Measurements from ENCODE around the gene ANKRD27. TPM values are rescaled to one million over a fixed set of nuclear protein-coding genes. Genes with fewer than 3 reads are reported as not detected.
"Not testable (repeated sequence)": the region's sequence is repeated elsewhere in the genome, so short reads cannot be mapped to it uniquely, and the experiment has no call there.

The ANKRD27 gene
- total RNA-seq (25.8 TPM), polyA plus RNA-seq (19.1 TPM)
- long read RNA-seq, donor 1, result 0 reads
- long read RNA-seq, donor 2, full-length matches to known transcripts, result 4 of 4 reads
- long read RNA-seq, donor 2, partial matches to known transcripts, result 0 of 4 reads
- long read RNA-seq, donor 2, other reads (novel, unspliced or antisense), result 0 of 4 reads
- long read RNA-seq, donor 3, full-length matches to known transcripts, result 2 of 2 reads
- long read RNA-seq, donor 3, partial matches to known transcripts, result 0 of 2 reads
- long read RNA-seq, donor 3, other reads (novel, unspliced or antisense), result 0 of 2 reads
- long read RNA-seq, donor 4, result 0 reads
- long read RNA-seq, donor 5, full-length matches to known transcripts, result 7 of 7 reads
- long read RNA-seq, donor 5, partial matches to known transcripts, result 0 of 7 reads
- long read RNA-seq, donor 5, other reads (novel, unspliced or antisense), result 0 of 7 reads
- long read RNA-seq, donor 6, full-length matches to known transcripts, result 3 of 3 reads
- long read RNA-seq, donor 6, partial matches to known transcripts, result 0 of 3 reads
- long read RNA-seq, donor 6, other reads (novel, unspliced or antisense), result 0 of 3 reads
- long read RNA-seq, donor 7, full-length matches to known transcripts, result 2 of 2 reads
- long read RNA-seq, donor 7, partial matches to known transcripts, result 0 of 2 reads
- long read RNA-seq, donor 7, other reads (novel, unspliced or antisense), result 0 of 2 reads
- long read RNA-seq, donor 8, partial matches to known transcripts, result 0 of 1 reads
- long read RNA-seq, donor 8, other reads (novel, unspliced or antisense), result 0 of 1 reads
- long read RNA-seq, donor 9, full-length matches to known transcripts, result 2 of 2 reads
- long read RNA-seq, donor 9, partial matches to known transcripts, result 0 of 2 reads
- long read RNA-seq, donor 9, other reads (novel, unspliced or antisense), result 0 of 2 reads
- long read RNA-seq, donor 10, result 0 reads

DNA sequence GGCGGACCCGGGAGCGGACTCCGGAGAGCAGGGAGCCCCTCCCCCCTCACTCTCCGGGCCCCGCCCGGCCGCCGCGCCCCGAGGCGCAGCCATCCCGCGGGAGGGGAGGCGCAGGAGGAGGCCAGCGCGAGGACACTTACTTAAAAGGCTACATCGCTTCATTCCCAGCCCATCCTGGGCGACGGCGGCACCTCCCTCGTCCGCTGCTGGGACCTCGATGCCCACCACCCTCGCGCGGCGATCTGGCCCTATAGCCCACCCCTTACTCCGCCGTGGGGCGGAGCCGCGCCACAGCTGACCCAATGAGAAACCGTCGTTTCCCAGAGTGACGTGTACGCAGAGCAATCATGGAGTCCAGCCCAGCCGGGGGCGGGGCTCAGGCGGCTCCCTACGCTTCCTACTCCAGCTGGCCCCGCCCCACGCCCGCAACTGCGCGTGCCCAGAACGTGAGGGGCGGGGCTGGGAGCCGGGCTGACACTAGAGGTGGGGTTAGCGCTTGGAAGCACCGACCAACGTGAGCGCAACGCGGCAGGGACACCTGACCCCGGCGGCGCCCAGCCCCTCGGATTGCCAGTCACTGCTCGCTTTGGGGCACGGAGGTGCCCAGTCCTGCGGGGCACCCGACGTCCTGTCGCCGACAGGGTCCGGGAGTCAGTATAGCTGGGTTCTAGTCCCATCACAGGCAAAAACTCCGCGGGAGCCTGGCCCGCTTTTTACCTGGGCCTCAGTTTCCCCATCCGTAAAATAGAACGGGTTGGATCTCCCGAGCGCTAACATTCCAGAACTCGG lies at the start of gene ANKRD27:
ANKRD27 (minus strand) TSS at position 250 of the 789 bp plus-strand sequence. CDS start 16,165 bp downstream, outside the sequence.
- Histone ChIP-seq H3K4me1 (ENCODE audit: control insufficient read depth in 2 of 2, insufficient read depth in 2 of 2, low read length in 2 of 2) (peaks cover 24 to 38% of the 10 kb centered on the region in 2 donors), H3K9me3 (ENCODE audit: control insufficient read depth in 2 of 2, insufficient read depth in 1 of 2, low read length in 1 of 2) (no peaks in the 10 kb centered on the region), H3K36me3 (ENCODE audit: control insufficient read depth in 2 of 2, insufficient read depth in 2 of 2, low read length in 1 of 2) (no peaks in the 10 kb centered on the region), H3K27me3 (ENCODE audit: control insufficient read depth in 2 of 2, insufficient read depth in 1 of 2, low read length in 1 of 2) (peaks cover 40 to 48% of the 10 kb centered on the region in 2 donors), H3K4me3 (ENCODE audit: low read length in 2 of 2) (peak within 1 kb of the TSS; percentile 71 to 77), H3K27ac (ENCODE audit: low read depth in 1 of 2, low read length in 1 of 2) (peak within 1 kb of the TSS in 1 of 2 donors; percentile 22)
- WGBS, result under 1% methylated on average over 75 of the region's 75 CpGs
- DNase-seq (ENCODE audit: low read depth in 6 of 9, low spot score in 9 of 9), result peak; percentile 92 to 99 (median 98)

DNA sequence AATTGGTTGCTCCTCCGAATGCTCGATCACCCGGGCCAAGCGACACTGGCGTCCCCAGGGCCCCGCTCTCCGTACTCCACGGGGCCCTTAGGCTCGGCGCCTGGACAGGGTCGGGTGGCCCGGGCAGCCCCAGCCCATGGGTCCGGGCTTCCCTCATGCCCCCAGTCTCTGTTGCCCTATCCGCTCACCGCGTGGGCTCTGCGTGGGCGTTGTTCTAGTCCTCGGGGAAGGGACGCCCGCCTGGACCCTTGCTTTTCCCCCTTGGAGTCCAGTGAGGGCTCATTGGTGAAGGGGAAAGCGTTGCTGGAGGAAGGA lies 45.9 kb upstream of the ANKRD27 start:
- Histone ChIP-seq H3K27me3 (ENCODE audit: control insufficient read depth in 2 of 2, insufficient read depth in 1 of 2, low read length in 1 of 2) (no peaks in the 10 kb centered on the region), H3K36me3 (ENCODE audit: control insufficient read depth in 2 of 2, insufficient read depth in 2 of 2, low read length in 1 of 2) (no peaks in the 10 kb centered on the region), H3K27ac (ENCODE audit: low read depth in 1 of 2, low read length in 1 of 2) (no peak overlapping the region), H3K4me3 (ENCODE audit: low read length in 2 of 2) (no peak overlapping the region), H3K4me1 (ENCODE audit: control insufficient read depth in 2 of 2, insufficient read depth in 2 of 2, low read length in 2 of 2) (no peaks in the 10 kb centered on the region), H3K9me3 (ENCODE audit: control insufficient read depth in 2 of 2, insufficient read depth in 1 of 2, low read length in 1 of 2) (peaks cover 0 to 6% of the 10 kb centered on the region in 2 donors)
- whole genome bisulfite sequencing, result 98% methylated on average over 22 of the region's 22 CpGs
- DNase-seq (ENCODE audit: low read depth in 6 of 9, low spot score in 9 of 9), result no peak

DNA sequence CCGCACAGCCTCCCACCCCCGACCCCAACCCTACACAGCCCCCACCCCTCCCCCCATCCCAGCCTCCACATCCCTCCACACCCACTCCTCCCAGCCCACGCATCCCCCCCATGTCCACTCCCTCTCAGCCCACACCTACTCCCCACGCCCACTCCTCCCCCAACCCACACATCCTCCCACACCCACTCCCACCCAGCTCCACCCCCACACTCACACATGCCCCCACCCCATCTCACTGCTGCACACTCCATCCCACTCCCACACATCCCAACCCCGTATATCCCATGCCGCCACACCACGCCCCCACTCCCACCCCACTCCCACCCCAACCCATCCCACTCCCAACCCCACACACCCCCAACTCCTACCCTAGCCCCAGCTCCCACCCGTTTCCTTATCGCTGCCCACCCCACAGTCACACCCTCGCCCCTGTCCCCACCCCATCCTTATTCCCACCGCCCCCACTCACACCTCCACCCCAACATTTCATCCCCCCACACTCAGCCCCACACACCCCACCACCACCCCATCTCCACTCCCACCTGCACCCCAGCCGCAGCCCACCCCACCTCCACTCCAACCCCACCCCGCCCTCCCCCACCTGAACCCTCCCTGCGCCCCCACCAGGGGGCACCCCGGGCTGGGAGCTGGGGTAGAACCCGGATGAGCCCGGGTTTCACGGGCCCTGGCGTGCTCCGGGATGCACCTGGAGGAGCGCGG lies 45.4 kb upstream of the ANKRD27 start:
- WGBS, result 97% methylated on average over 22 of the region's 22 CpGs
- Histone ChIP-seq H3K27ac (ENCODE audit: low read depth in 1 of 2, low read length in 1 of 2) (no peak overlapping the region), H3K4me1 (ENCODE audit: control insufficient read depth in 2 of 2, insufficient read depth in 2 of 2, low read length in 2 of 2) (no peaks in the 10 kb centered on the region), H3K27me3 (ENCODE audit: control insufficient read depth in 2 of 2, insufficient read depth in 1 of 2, low read length in 1 of 2) (no peaks in the 10 kb centered on the region), H3K36me3 (ENCODE audit: control insufficient read depth in 2 of 2, insufficient read depth in 2 of 2, low read length in 1 of 2) (no peaks in the 10 kb centered on the region), H3K4me3 (ENCODE audit: low read length in 2 of 2) (no peak overlapping the region), H3K9me3 (ENCODE audit: control insufficient read depth in 2 of 2, insufficient read depth in 1 of 2, low read length in 1 of 2) (peaks cover 0 to 6% of the 10 kb centered on the region in 2 donors)
- DNase-seq (ENCODE audit: low read depth in 6 of 9, low spot score in 9 of 9), result no peak

DNA sequence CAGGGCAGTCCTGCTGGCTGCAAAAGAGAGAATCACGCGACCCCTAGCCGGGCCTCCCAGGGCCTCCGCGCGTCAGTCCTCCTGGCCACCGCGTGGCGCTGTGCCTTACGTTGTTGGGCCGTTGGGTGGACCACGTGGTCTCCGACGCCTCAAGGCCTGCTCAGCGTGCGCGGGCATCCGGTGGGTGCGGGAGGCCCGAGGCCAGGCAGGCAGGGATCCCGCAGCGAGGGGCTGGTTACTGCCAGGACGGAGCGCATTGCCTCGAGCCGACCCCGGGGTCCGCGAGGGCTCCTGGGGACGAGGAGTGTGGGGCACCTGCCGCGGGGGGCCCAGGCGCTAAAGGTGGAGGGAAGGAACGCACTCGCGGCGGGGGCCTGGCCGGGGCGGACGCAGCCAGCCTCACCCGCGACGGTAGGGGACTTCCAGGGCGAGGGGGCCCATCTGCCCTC lies 44.7 kb upstream of the ANKRD27 start, which contains the start of gene TDRD12:
TDRD12 (plus strand) TSS at position 157 of the 449 bp plus-strand sequence. CDS start 306 bp downstream, outside the sequence.
- Histone ChIP-seq H3K4me1 (ENCODE audit: control insufficient read depth in 2 of 2, insufficient read depth in 2 of 2, low read length in 2 of 2) (no peaks in the 10 kb centered on the region), H3K36me3 (ENCODE audit: control insufficient read depth in 2 of 2, insufficient read depth in 2 of 2, low read length in 1 of 2) (peaks cover 0 to 4% of the 10 kb centered on the region in 2 donors), H3K9me3 (ENCODE audit: control insufficient read depth in 2 of 2, insufficient read depth in 1 of 2, low read length in 1 of 2) (peaks cover 0 to 6% of the 10 kb centered on the region in 2 donors), H3K27ac (ENCODE audit: low read depth in 1 of 2, low read length in 1 of 2) (no peak within 1 kb of the TSS), H3K27me3 (ENCODE audit: control insufficient read depth in 2 of 2, insufficient read depth in 1 of 2, low read length in 1 of 2) (no peaks in the 10 kb centered on the region), H3K4me3 (ENCODE audit: low read length in 2 of 2) (no peak within 1 kb of the TSS)
- DNase-seq (ENCODE audit: low read depth in 6 of 9, low spot score in 9 of 9), result no peak
- WGBS, result 96% methylated on average over 44 of the region's 44 CpGs

DNA sequence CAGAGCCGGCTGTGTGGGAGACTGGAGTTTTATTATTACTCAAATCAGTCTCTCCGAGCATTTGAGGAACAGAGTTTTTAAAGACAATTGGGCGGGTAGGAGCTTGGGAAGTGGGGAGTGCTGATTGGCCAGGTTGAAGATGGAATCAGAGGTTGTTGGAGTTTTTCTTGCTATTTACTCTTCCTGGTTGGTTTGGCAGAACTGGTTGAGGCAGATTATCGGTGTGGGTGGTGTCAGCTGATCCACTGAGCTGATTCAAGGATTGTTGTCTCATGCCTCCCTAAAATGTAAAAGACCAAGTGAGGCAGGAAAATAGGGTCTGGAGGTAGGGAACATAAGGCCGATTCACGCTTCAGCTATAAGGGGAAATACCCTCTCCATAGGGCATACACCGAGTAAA lies 43.3 kb upstream of the ANKRD27 start:
- Histone ChIP-seq H3K4me1 (ENCODE audit: control insufficient read depth in 2 of 2, insufficient read depth in 2 of 2, low read length in 2 of 2) (no peaks in the 10 kb centered on the region), H3K36me3 (ENCODE audit: control insufficient read depth in 2 of 2, insufficient read depth in 2 of 2, low read length in 1 of 2) (peaks cover 0 to 4% of the 10 kb centered on the region in 2 donors), H3K9me3 (ENCODE audit: control insufficient read depth in 2 of 2, insufficient read depth in 1 of 2, low read length in 1 of 2) (peaks cover 0 to 6% of the 10 kb centered on the region in 2 donors), H3K27ac (ENCODE audit: low read depth in 1 of 2, low read length in 1 of 2) (no peak overlapping the region), H3K27me3 (ENCODE audit: control insufficient read depth in 2 of 2, insufficient read depth in 1 of 2, low read length in 1 of 2) (no peaks in the 10 kb centered on the region), H3K4me3 (ENCODE audit: low read length in 2 of 2) (no peak overlapping the region)
- DNase-seq (ENCODE audit: low read depth in 6 of 9, low spot score in 9 of 9), result no peak
- 96% methylated on average over 7 of the region's 7 CpGs for WGBS

DNA sequence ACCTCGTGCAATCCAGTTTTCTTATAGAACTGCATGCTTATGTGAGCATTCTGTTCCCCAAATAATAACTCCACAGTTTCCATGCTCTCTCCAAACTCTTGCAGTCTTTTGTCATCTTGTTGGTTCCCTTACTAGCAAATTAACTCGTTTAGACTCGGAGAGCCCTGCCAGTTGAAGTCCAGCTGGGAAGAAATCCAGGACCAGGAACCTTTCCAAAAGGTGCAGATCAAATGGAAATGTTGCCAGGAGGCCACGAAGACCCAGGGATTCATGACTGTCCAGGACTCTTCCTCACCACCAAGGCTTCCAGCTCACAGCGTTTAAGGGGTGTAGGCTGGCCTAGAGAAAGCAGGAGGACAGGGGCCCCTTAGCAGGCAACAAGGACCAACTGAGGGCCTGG lies 42.5 kb upstream of the ANKRD27 start:
- no peak overlapping the region for H3K27ac ChIP-seq (ENCODE audit: low read depth in 1 of 2, low read length in 1 of 2)

DNA sequence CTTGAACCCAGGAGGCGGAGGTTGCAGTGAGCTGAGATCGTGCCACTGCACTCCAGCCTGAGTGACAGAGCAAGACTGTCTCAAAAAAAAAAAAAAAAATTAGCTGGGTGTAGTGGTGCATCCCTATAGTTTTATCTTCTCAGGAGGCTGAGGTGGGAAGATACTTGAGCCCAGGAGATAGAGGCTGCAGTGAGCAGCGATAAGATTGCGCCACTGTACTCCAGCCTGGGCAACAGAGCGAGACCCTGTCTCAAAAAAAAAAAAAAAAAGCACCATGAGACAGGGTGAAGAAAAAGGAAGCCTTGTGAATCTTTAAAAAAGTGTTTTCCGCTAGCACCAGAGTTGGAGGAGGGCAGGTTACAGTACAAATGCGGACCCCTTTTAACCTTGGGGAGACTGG lies 41.2 kb upstream of the ANKRD27 start:
- H3K27me3 ChIP-seq (ENCODE audit: control insufficient read depth in 2 of 2, insufficient read depth in 1 of 2, low read length in 1 of 2); H3K4me1 ChIP-seq (ENCODE audit: control insufficient read depth in 2 of 2, insufficient read depth in 2 of 2, low read length in 2 of 2); H3K27ac ChIP-seq (ENCODE audit: low read depth in 1 of 2, low read length in 1 of 2); H3K9me3 ChIP-seq (ENCODE audit: control insufficient read depth in 2 of 2, insufficient read depth in 1 of 2, low read length in 1 of 2); H3K36me3 ChIP-seq (ENCODE audit: control insufficient read depth in 2 of 2, insufficient read depth in 2 of 2, low read length in 1 of 2); H3K4me3 ChIP-seq (ENCODE audit: low read length in 2 of 2); DNase-seq (ENCODE audit: low read depth in 6 of 9, low spot score in 9 of 9): not testable (repeated sequence)
- WGBS, result 99% methylated on average over 7 of the region's 7 CpGs

More for the DNA sequence above, 42.5 kb upstream of the ANKRD27 start:
- H3K4me1 ChIP-seq (ENCODE audit: control insufficient read depth in 2 of 2, insufficient read depth in 2 of 2, low read length in 2 of 2), result no peaks in the 10 kb centered on the region
- peaks cover 0 to 4% of the 10 kb centered on the region in 2 donors for H3K36me3 ChIP-seq (ENCODE audit: control insufficient read depth in 2 of 2, insufficient read depth in 2 of 2, low read length in 1 of 2)
- peaks cover 0 to 6% of the 10 kb centered on the region in 2 donors for H3K9me3 ChIP-seq (ENCODE audit: control insufficient read depth in 2 of 2, insufficient read depth in 1 of 2, low read length in 1 of 2)
- no peak for DNase-seq (ENCODE audit: low read depth in 6 of 9, low spot score in 9 of 9)
- H3K4me3 ChIP-seq (ENCODE audit: low read length in 2 of 2), result no peak overlapping the region
- 94% methylated on average over 5 of the region's 5 CpGs for WGBS
- H3K27me3 ChIP-seq (ENCODE audit: control insufficient read depth in 2 of 2, insufficient read depth in 1 of 2, low read length in 1 of 2), result no peaks in the 10 kb centered on the region

DNA sequence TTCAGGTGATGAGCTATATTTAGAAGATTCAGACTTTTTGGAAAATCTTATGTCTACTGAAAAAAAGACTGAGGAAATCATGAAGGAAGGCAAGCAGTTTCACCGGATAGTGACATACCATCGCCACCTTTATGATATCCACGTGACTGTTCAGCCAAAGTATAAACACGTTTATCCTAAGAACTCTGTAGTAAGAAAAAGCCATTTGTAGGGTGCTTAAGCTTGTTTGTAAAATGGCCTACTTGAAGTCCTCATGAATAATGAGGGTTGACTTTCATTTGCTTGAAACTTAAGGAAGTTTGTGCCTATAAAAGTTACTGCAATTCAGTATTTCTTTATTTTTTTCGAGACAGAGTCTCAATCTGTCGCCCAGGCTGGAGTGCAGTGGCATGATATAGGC lies 36.8 kb upstream of the ANKRD27 start:
- WGBS, result 97% methylated on average over 6 of the region's 6 CpGs
- no peak overlapping the region for H3K27ac ChIP-seq (ENCODE audit: low read depth in 1 of 2, low read length in 1 of 2)
- H3K4me3 ChIP-seq (ENCODE audit: low read length in 2 of 2), result no peak overlapping the region
- DNase-seq (ENCODE audit: low read depth in 6 of 9, low spot score in 9 of 9), result no peak
- H3K27me3 ChIP-seq (ENCODE audit: control insufficient read depth in 2 of 2, insufficient read depth in 1 of 2, low read length in 1 of 2), result no peaks in the 10 kb centered on the region
- peaks cover under 1 to 4% of the 10 kb centered on the region in 2 donors for H3K36me3 ChIP-seq (ENCODE audit: control insufficient read depth in 2 of 2, insufficient read depth in 2 of 2, low read length in 1 of 2)
- no peaks in the 10 kb centered on the region for H3K9me3 ChIP-seq (ENCODE audit: control insufficient read depth in 2 of 2, insufficient read depth in 1 of 2, low read length in 1 of 2)
- peaks cover 5% of the 10 kb centered on the region in 2 donors for H3K4me1 ChIP-seq (ENCODE audit: control insufficient read depth in 2 of 2, insufficient read depth in 2 of 2, low read length in 2 of 2)

All from thymus (tissue), 14 donors.